NCI-H187 treated with DMSO at 0.1 percent for 48 hours (cell line): ENCODE results near the gene MALT1.
"Not testable (repeated sequence)": the region's sequence is repeated elsewhere in the genome, so short reads cannot be mapped to it uniquely, and the experiment has no call there.

ENCODE experiments used
- DNase-seq: peaks from one replicate; lab custom pipeline; 2025; lab: John Stamatoyannopoulos, UW

Gene MALT1

GRCh38 chr18:58776541-58776940, 105.3 kb downstream of the MALT1 start:
- not testable (repeated sequence) for DNase-seq

DNA sequence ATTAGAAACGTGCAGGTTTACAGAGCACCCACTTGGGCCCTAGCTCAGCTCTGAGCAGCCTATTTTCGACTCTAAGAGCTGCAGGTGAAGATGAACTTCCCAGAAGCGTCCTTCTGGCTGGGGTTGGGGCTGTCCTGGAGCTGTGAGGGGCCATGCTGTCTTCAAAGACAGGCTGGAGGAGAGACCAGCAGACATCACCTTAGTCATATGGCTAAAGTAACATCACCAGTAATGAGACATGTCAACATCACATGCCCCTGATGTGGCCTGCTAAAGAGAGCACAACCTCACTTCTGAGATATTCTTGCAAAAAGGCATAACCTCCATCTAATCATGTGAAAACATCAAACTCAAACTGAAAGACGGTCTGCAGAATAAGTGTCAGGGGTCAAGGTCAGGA, 106.2 kb downstream of the MALT1 start:
- DNase-seq, result no peak

DNA sequence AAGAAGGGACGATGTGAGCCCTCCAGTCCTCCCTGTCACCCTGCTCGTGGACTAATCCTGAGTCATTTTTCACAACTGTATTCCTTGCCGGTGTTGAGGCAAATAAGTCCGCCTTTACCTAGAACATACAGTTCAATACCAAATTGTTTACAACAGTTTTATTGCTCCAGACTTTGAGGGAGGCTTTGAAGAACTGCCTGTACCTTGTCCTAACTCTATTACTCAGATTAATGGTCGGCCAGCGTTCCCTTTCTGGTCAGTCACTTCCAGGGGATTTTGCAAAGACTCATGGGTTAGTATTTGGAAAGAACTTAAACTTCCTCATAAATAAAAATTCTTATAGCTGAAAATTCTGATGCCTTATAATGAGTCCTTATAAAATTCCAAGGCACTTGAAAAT, 108.3 kb downstream of the MALT1 start:
- DNase-seq, result no peak

DNA sequence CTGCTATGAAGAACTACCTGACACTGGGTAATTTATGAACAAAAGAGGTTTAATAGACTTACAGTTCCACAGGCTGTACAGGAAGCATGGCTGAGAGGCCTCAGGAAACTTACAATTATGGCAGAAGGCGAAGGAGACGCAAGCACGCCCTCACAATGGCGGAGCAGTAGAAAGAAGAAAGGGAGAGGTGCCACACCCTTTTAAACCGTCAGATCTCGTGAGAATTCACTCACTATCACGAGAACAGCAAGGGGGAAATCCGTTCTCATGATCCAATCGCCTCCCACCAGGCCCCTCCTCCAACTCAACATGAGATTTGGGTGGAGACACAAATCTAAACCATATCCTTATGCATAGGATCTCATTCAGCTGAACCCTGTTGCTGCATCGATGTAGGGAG, 108.8 kb downstream of the MALT1 start:
- DNase-seq, result no peak

DNA sequence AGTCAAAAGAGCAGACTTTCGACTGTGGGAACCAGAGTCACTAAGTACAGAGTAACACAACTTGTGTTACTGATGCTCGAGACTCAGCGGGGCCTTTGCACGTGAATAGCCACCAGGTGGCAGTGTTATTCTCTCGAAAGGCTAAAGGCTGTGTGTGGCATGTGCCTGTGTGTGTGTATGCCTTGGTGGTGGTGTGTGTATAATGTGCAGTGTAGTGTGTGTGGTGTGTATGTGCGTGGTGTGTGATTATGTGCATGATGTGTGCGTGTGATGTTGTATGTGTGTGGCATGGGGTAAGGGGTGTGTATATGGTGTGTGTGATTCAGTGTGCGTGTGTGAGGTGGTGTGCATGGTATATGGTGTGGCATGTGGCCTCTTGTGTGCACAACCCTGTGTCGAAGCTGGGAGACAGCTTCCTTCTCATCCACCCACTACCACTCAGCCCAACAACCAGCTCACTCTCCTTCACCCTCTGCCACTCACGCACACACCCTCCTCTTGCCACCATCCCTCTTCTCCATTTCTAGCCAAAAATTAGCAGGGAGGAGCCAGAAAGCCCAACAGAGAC, 110.4 kb downstream of the MALT1 start:
- DNase-seq, result no peak

- DNase-seq, result no peak
Measured at GRCh38 chr18:58784601-58785137, 113.4 kb downstream of the MALT1 start.

GRCh38 chr18:58785171-58785805, 114.0 kb downstream of the MALT1 start:
- no peak for DNase-seq

- DNase-seq, result no peak
Measured at GRCh38 chr18:58785870-58786269, 114.6 kb downstream of the MALT1 start.

GRCh38 chr18:58787536-58788149, 116.4 kb downstream of the MALT1 start:
- DNase-seq, result no peak

GRCh38 chr18:58788470-58788869, 117.2 kb downstream of the MALT1 start:
- no peak for DNase-seq

GRCh38 chr18:58788971-58789875, 118.0 kb downstream of the MALT1 start:
- no peak for DNase-seq

DNA sequence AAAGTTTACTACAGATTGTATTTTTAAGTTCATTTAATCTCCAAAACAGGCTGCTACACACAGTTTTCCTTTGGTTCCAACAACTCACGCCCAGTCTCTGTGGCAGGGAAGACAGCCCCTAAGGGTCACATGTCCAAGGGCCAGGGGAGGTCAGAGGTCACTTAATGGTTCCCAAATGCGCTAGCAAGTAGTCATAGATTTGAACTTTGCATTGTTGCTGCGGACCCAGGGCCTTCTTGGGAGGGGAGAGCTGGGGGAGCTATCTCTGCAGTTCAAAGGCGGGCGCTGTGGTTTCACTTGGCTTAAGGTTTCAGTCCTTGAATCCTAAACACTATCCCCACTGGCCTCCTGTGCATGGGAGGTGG, 118.6 kb downstream of the MALT1 start:
- no peak for DNase-seq

DNA sequence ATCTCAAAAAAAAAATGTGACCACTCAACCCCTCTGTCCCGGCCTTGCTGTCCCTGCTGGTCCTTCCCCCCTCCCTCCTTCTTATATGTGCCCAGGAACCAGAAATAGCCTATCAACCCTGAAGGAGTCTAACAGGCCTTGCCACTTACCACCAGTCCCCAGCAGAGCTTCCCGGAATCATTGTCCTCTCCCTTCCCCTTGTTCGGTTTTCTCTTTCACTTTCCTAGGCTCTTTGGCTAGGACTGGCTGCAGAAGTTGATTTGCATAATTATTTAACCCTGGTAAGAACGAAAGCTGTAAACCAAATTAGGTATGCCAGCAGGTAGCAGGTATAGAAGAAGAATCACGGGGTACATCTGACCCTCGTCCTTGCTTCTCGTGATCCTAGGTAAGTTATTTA, 120.8 kb downstream of the MALT1 start:
- no peak for DNase-seq

DNA sequence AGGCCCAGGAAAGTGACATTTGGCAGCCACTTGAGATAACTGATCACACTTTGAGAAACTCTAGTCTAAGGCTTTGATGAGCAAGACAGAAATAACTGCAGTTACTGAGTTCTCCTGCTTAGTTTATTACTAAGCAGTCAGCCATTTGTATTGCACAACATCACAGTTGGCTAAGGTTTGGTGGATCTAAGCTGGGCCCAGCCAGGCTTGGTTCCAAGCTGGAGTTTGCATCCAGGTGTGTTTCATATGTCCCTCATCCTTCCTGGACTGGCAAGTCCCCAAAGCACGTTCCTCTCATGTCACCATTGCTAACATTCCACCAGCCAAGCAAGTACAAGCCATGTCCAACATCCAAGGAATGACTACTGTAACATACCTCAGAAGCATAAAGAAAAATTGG, 122.1 kb downstream of the MALT1 start:
- DNase-seq, result no peak

GRCh38 chr18:58796220-58796619, 125.0 kb downstream of the MALT1 start:
- DNase-seq, result no peak

- DNase-seq, result no peak
Measured at GRCh38 chr18:58800582-58800981, 129.3 kb downstream of the MALT1 start.

DNA sequence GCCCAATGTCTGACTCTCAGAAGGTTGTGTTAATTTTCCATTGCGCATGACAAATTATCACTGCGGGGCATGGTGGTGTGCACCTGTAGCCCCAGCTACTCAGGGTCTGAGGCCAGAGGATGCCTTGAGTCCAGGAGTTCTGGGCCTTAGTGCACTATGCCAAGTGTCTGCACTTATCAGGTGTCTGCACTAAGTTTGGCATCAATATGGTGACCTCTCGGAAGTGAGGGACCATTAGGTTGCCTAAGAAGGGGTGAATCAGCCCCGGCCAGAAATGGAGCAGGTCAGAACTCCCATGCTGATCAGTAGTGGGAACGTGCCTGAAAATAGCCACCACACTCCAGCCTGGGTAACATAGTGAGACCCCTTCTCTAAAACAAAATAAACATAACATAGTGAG, 131.7 kb downstream of the MALT1 start:
- no peak for DNase-seq

DNA sequence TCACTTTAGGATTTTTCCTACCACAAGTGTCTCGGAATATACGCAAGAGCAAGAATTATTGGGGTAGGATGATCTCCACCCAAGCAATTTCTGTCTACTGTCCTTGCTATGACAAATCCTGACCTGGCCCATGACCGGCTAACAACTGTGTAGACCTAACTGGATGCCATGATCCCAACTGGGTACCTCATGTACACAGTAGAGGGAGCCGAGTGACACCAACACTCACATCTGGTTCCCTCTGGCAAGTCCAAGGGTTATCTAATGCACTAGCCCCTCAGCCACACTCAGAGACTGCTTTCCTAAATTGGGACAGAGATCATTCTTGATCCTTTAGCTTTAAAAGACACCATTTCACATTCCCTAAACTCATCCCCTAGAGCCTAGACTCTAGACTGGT, 132.7 kb downstream of the MALT1 start:
- DNase-seq, result no peak
